Transverse colon (tissue), 4 donors: ENCODE results near the gene LKAAEAR1. TPM values are rescaled to one million over a fixed set of nuclear protein-coding genes. Genes with fewer than 3 reads are reported as not detected.

ENCODE experiments used
- DNase-seq: peaks from one replicate; pipeline ENCODE4 v3.0.0-alpha.2; 2019
- H3K27ac ChIP-seq, 4 donors: fragments of 200-600 bp; sonication (generic); 2 replicates each; pipeline ENCODE4 v1.5.1; 2016 to 2018; ENCODE audit warnings: inconsistent platforms in 4 of 4
- H3K27me3 ChIP-seq: fragments of 200-600 bp; sonication (generic); 2 replicates; pipeline ENCODE4 v1.5.1; 2017; ENCODE audit warnings: inconsistent platforms
- H3K36me3 ChIP-seq, 4 donors: fragments of 200-600 bp; sonication (generic); 2 replicates each; pipeline ENCODE4 v1.5.1; 2017 to 2019; ENCODE audit warnings: inconsistent platforms in 4 of 4
- H3K4me1 ChIP-seq, 4 donors: fragments of 200-600 bp; sonication (generic); 2 replicates each; pipeline ENCODE4 v1.5.1; 2017 to 2020; ENCODE audit warnings: inconsistent platforms in 4 of 4
- H3K4me3 ChIP-seq, 4 donors: fragments of 200-600 bp; sonication (generic); 1 replicate in 1 of 4; 2 replicates in 3 of 4; pipeline versions ENCODE4 v1.5.1 to v1.6.1; 2017 to 2019; ENCODE audit warnings: inconsistent platforms in 4 of 4
- H3K9me3 ChIP-seq, 2 donors: fragments of 200-600 bp; sonication (generic); 2 replicates each; pipeline ENCODE4 v1.5.1; 2017 to 2019; ENCODE audit warnings: inconsistent platforms in 2 of 2
- CTCF ChIP-seq, 5 experiments: fragments of 200-600 bp in 3 of 5; fragments of 450-650 bp in 2 of 5; sonication (generic) in 3 of 5; IDR thresholded peaks; 1 replicate in 2 of 5; 2 replicates in 3 of 5; pipeline ENCODE4 v1.5.1; 2016 to 2017; ENCODE audit warnings: antibody characterized with exemption in 5 of 5, inconsistent platforms in 3 of 5, mild to moderate bottlenecking in 2 of 5, moderate library complexity in 1 of 5
- EP300 ChIP-seq: sonication (generic); formaldehyde crosslinking; IDR thresholded peaks from one replicate; pipeline ENCODE4 v1.6.1; 2017; ENCODE audit warnings: antibody characterized with exemption, low read depth
- POLR2A ChIP-seq: fragments of 450-650 bp; IDR thresholded peaks from one replicate; pipeline ENCODE4 v1.6.1; 2016; ENCODE audit warnings: antibody characterized with exemption, mild to moderate bottlenecking, moderate library complexity
- POLR2AphosphoS5 ChIP-seq, 3 donors: sonication (generic); formaldehyde crosslinking; IDR thresholded peaks; one replicate each; pipeline ENCODE4 v1.6.1; 2016; ENCODE audit warnings: antibody characterized with exemption in 3 of 3
- WGBS, 2 donors: methylation state at CpG; one replicate each; pipeline ENCODE4 v1.1.5; 2018; ENCODE audit warnings: low coverage in 1 of 2; 5-methylcytosine and 5-hydroxymethylcytosine counted together
- in situ Hi-C, 4 donors: fragments of 200-750 bp; cut with MboI; loops; one replicate each; pipeline versions ENCODE4 v1.15.0 to v1.15.1; 2017; ENCODE audit warnings: low sequenced_read_pairs in 3 of 4, low pct_ligation_motif_present in 1 of 4, low pct_unique_long_range_greater_than_20kb in 1 of 4
- intact Hi-C: fragments of 100-400 bp; cut with DNase I; formaldehyde crosslinking; loops from one replicate; pipeline ENCODE4 v1.15.1; 2023; ENCODE audit warnings: low total_unique reads
- total RNA-seq, 4 donors: library from RNA; depleted of rRNA; stranded (reverse); fragments of >200 nt; gene quantifications; one replicate each; pipeline ENCODE4 v1.1.0, GENCODE V29; 2016

The LKAAEAR1 gene
- total RNA-seq, 4 donors from 2014 or later, result not detected

GRCh38 chr20:64053841-64054661 is 30.1 kb downstream of the LKAAEAR1 start:
- no peak for TF ChIP-seq EP300
- no peak for TF ChIP-seq CTCF (IDR thresholded peaks at IDR 0.05)
- no peak for TF ChIP-seq POLR2AphosphoS5 (IDR thresholded peaks at IDR 0.05)
- no peak for TF ChIP-seq POLR2A
- H3K4me1 ChIP-seq, result peaks cover 0 to 9% (median 5%) of the 10 kb centered on the region in 4 donors
- no peaks in the 10 kb centered on the region for H3K36me3 ChIP-seq
- DNase-seq, result no peak
- intact Hi-C loops, result no loop called here
- peaks cover 82% of the 10 kb centered on the region for H3K27me3 ChIP-seq
- H3K27ac ChIP-seq, result peak overlapping the region; percentile 26 to 48 (median 32)
- H3K4me3 ChIP-seq, result no peak overlapping the region
- no peaks in the 10 kb centered on the region for H3K9me3 ChIP-seq
- in situ Hi-C loops, result no loop called here
- 25% methylated on average over 15 of the region's 17 CpGs; no CpG with 5 or more reads in 1 of the 2 donors for WGBS, 2 donors

DNA sequence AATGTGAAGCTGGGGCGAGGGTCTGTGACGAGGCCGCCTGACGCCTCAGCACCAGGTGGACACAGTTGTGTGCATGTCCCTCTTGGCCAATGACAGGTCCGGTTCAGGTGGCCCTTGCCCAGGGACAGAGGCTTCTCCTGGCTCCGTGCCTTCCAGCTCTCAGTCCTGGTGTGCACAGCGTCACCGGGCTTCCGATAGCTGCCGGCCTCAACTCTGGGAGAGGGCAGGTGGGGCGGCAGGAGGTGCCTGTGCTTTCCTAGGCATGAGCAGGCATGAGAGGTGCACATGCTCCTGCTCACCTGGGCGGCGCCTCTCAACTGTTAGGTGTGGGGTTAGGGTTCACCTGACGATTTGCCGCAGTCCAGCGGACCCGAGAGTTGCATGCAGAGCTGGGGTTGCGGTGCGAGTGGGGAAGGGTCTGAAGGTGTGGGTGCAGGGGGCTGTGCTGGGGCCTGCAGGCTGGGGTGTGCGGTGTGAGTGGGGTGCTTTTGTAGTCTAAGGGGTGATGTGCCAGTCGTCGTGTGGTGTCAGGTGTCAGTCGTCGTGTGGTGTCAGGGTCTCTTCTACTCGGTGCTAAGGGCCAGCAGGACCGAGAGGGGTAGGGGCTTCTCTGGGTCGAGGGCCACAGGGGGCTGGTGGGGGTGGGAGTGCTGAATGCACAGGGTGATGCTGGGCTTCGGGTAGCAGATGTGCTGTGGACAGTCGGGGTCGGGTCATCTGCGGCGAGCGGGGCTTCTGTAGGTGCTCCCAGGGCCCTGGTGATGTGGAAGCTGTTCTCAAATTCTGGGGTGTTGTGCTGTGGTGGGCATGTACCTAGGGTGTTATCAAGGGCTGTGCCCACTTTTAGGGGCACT is 31.0 kb downstream of the LKAAEAR1 start:
- Histone ChIP-seq H3K27ac (peak overlapping the region; percentile 27 to 35 (median 32)), H3K36me3 (no peaks in the 10 kb centered on the region), H3K9me3 (no peaks in the 10 kb centered on the region), H3K4me3 (no peak overlapping the region), H3K27me3 (peaks cover 90% of the 10 kb centered on the region), H3K4me1 (peaks cover 0 to 9% (median 5%) of the 10 kb centered on the region in 4 donors)
- 75% methylated on average over 32 of the region's 33 CpGs; no CpG with 5 or more reads in 1 of the 2 donors for WGBS, 2 donors
- in situ Hi-C loops, result no loop called here
- TF ChIP-seq POLR2A (no peak), POLR2AphosphoS5 (IDR thresholded peaks at IDR 0.05) (no peak), EP300 (no peak), CTCF (IDR thresholded peaks at IDR 0.05) (no peak)
- DNase-seq, result no peak
- intact Hi-C loops, result no loop called here

DNA sequence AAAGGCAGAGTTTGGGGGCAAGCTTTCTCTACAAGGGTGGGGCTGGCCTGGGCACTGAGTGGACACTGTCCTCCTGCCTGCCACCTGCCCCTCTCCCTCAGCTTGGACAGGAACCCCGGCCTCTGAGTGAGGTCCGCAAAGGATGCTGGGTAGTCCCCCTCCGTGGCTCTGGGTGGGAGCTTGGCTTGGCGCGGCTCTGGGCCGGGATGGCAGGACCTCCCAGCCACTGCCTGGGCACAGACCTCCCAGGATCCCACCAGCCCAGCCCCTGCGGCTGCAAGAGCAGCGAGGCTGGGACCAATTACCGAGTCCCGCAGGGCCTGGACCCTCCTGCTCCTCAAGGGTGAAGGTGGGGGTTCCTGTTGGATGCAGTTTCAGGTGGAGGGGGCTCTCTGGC is 31.9 kb downstream of the LKAAEAR1 start:
- TF ChIP-seq CTCF (IDR thresholded peaks at IDR 0.05) (no peak), EP300 (no peak), POLR2A (no peak), POLR2AphosphoS5 (IDR thresholded peaks at IDR 0.05) (no peak)
- Histone ChIP-seq H3K36me3 (no peaks in the 10 kb centered on the region), H3K27ac (peak overlapping the region; percentile 28 to 35 (median 30)), H3K4me3 (no peak overlapping the region), H3K9me3 (no peaks in the 10 kb centered on the region), H3K4me1 (peaks cover 0 to 5% (median 4%) of the 10 kb centered on the region in 4 donors), H3K27me3 (peaks cover 97% of the 10 kb centered on the region)
- in situ Hi-C loops (no loop called here), intact Hi-C loops (no loop called here)
- DNase-seq, result no peak
- 59% methylated on average over 9 of the region's 10 CpGs; no CpG with 5 or more reads in 1 of the 2 donors for WGBS, 2 donors
